ENCODE measurements around the gene TAPT1. TPM values are rescaled to one million over a fixed set of nuclear protein-coding genes. Genes with fewer than 3 reads are reported as not detected.
"Not testable (repeated sequence)": the region's sequence is repeated elsewhere in the genome, so short reads cannot be mapped to it uniquely, and the experiment has no call there.

TAPT1 gene
- total RNA-seq, 1 donor from 2014 or later: 39.6 TPM

- DNase-seq (ENCODE audit: low spot score) (no peak), ATAC-seq (no peak)
Observed at GRCh38 chr4:16218950-16219349, 7.3 kb downstream of the TAPT1 start.

DNA sequence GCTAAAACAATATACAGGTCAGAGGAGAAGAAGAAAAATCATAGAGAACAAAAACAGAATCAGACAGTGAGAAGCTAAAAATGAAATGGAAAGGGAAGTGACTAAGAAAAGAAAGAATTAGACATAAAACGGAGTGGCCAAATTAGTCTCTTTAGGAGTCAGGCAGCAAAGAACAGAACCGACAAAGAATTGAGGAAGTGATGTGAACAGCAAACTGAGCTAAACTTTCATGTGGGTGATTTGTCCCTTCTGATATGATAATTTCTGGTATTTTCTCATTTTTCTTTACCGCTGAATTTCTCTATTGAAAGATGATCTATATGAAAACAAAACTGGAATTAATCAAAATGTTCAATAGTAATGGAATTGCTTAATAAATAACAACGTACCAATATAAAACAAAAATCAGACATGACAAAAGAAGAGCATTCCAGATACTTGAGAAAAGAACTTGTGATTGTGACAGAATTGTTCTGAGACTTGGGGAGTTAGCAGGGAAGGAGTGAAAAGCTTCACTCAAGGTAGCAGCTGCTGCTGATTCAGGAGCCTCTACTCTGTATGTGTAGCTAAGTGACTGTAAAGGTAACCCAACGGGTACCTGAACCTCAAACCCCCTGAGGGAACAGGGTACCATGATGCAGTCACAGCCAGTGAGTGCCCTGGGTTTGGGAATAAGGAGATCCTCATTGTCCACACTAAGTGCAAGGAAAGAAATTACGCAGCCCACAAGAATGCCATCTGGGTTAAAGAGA is 8.8 kb downstream of the TAPT1 start:
- ATAC-seq: no peak
- DNase-seq (ENCODE audit: low spot score): no peak

DNA sequence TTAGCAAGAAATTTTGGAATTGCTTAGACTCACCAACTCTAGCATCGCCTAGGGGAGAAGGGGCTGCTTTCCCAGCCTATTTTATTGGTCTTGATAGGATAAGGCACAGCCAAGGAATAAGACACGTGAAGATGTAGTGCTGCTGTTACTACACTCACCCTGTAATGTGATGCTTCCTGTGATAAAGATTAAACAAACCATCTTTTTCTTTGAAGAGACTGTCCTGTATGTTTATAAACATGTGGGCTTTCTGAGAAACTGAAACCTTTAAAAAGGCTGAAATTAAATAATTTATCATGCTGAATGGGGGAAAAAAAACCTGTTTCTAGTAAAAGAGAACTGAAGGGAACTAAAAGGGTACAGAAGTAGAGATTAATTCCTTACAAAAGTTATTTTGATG is 13.2 kb downstream of the TAPT1 start:
- ATAC-seq (no peak), DNase-seq (ENCODE audit: low spot score) (no peak)

- ATAC-seq (no peak), DNase-seq (ENCODE audit: low spot score) (no peak)
Observed at GRCh38 chr4:16212138-16212782, 14.0 kb downstream of the TAPT1 start.

DNA sequence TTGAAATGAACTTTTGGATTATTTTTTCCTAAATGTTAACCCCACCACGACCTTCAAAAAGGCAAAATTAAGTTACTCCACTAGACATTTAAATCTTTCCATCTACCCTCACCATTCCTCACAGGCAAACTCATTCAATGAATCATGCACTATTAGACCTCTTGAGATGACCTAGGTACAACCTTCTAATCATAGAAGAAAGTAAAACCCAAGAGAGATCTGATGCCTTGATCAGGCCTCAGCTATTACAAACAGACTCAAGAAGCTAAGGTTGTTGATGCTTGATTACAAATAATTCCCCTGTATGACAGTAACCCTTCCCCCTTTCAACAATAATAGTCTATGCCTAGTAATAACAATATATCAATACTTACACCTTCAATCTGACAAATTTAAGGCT is 18.9 kb downstream of the TAPT1 start:
- no peak for ATAC-seq
- no peak for DNase-seq (ENCODE audit: low spot score)

GRCh38 chr4:16206848-16207247 is 19.4 kb downstream of the TAPT1 start:
- no peak for DNase-seq (ENCODE audit: low spot score)
- ATAC-seq: no peak

DNA sequence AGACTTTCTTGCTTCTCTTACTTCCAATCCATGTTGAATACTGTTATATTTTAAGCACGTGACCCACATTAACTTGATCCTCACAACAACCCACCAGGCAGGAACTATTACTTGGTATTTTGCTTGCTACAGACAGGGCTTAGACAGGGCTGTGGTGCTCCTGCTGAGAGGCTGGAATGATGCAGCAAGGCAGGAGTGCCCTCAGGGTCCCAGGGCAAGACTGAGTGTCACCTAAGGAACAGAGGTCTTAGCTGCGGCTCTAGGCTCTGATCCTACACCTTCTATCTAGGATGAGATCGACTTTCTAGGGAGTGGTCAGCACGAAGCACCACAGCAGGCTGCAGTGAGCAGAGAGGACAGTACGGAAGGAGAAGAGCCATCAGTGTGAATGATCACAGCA is 20.0 kb downstream of the TAPT1 start:
- no peak for ATAC-seq
- DNase-seq (ENCODE audit: low spot score): no peak

DNA sequence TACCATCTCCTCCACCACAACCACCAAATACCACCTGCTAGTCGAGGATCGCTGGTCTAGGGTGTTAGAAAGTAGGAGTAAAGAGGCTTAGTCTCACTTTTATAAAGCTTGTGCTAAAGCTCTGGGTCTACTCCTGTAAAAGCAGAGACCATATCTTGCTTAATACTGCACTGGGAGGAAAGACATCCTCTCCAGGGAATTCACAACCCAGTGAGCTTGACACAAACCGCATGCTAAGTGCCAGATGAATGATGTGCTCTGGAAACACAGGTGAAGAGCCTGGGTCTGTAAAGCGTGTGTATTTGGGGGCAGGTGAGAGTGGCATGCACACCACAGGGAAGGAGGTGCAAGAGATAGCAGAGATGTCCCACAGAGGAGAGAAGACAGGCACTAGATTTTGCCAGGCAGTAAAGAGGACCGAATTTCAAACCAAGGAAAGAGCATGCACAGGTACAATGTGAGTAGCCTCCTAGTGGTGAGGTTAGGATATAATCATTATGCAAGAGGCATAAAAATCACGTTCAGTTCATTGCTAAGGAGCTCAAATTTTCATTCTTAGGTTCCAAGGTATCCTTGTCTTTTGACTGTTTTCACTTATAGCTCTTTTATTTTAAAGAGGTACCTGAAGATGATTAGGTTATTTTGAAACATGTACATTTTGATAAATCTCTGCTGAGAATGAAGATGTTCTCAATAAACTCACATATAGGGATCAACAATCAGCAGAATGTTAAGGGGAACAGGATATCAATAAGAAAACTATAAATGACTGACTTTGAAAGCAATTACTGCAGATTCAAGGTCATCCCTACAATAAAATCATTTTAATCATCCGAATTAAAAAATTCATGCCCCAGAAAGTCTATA is 20.7 kb downstream of the TAPT1 start:
- ATAC-seq (peak; percentile 79), DNase-seq (ENCODE audit: low spot score) (no peak)

DNA sequence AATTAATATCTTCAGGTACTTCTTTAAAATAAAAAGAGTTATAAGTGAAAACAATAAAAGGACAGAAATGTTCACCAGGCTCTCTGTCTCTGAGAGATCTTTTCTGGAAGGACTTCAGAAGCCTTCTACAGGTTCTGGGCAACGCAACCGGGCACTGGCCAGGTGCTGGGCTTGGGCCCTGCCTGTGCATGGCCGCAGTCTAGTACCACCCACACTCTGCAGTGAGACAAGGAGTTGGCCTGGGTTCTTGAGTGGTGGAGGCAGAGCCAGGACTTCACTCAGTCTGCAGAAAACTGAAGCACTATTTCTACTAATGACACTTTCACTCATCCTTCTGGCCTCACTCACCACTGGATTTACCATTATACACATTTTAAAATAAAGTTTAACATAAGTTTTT is 21.8 kb downstream of the TAPT1 start:
- DNase-seq (ENCODE audit: low spot score) (no peak), ATAC-seq (peak; percentile 83)

- DNase-seq (ENCODE audit: low spot score) (no peak), ATAC-seq (no peak)
Observed at GRCh38 chr4:16203083-16203482, 23.2 kb downstream of the TAPT1 start.

GRCh38 chr4:16202598-16202997 is 23.7 kb downstream of the TAPT1 start:
- ATAC-seq (no peak), DNase-seq (ENCODE audit: low spot score) (no peak)

DNA sequence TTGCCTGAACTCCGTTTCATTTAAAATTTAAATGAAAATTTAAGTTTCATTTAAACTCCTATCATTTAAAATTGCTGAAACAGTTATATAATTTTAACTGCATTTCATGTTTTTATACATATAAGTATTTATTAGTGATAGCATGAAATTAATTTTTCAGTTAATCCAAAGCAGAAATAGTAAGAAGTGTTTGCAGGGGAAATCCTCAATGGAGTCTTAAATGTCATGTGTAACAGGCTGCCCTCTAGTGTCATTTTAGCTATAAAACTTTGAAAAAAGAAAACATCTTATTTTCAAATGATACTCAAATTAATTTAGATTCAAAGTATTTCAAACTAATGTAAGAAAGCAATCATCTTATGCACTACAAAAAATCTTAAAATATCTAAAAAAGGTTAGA is 27.2 kb downstream of the TAPT1 start:
- ATAC-seq (peak; percentile 45), DNase-seq (ENCODE audit: low spot score) (no peak)

DNA sequence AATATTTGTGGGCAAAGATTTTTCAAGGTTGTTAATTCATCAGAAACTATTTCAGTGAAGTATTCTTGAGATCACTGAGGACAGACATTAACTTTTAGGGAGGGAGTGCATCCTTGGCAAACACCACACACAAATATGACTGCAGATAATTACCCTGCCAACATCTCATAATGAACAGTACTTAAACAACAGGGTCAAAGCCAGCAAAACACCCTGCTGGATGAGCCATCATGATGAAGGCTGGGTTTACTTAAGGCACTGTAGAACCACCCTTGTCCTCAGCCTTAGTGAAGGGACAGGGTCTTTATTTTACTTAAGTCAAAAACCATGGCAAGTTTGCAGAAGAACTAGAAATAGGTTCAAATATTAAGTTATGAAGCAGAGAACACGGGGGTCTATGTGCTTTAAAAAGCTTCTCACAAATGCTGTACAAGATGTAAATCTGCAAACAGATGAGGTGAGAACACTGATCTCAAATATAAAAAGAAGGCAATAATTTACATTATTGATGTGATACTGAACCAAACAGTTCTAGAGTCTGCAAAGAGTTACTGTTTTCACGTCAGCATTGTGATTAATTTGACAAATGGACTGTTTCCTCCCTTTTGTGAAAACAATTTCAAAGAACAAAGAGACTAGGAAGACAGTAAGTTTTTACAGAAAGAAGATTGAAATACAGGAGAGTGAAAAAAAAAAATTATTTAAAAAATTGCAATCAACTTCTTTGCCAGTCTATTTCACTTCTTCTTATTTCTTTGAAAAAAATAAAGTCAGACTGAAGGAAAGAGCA is 28.2 kb downstream of the TAPT1 start:
- ATAC-seq (no peak), DNase-seq (ENCODE audit: low spot score) (no peak)

DNA sequence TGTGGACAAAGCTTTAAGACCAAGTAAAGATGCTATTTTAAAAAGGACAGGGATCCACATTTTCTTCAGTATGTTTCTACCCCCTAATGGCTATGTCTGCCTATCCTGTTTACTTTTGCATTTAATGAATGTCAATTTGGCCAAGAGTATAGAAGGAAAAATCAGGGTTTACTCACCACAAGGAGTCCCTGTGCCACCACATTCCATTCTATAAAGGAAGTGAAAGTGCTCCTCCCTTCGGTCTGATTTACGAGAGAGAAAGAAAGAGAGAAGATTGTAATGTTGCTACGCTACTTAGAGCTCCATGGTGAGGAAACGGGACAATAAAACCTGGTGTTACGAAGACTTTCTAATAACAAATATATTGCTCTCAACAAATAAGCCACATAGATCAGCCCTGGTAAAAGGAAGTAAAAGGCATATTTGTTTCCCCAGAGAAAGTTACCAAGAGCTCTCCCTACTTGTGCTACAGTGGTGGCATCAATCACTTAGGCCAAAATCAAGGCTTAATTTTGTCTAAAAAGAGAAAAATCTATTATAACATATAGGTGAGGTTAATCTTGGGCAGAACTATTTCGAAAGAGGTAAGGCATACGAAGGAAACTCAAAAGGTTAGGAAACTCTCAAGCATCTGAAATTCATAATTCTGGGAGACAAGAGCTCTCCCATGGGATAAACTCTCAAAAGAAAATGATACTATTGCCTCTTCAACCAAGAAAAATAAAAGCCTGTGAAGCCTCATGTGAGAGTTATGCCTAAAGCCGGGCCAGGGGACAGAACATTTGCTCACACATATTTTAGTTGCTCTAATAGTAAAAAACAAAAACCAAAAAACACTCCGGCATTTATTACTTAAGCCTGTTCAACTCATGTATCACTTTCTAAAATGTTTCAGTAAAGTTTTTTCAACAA is 29.5 kb downstream of the TAPT1 start:
- DNase-seq (ENCODE audit: low spot score) (no peak), ATAC-seq (peak; percentile 62)

DNA sequence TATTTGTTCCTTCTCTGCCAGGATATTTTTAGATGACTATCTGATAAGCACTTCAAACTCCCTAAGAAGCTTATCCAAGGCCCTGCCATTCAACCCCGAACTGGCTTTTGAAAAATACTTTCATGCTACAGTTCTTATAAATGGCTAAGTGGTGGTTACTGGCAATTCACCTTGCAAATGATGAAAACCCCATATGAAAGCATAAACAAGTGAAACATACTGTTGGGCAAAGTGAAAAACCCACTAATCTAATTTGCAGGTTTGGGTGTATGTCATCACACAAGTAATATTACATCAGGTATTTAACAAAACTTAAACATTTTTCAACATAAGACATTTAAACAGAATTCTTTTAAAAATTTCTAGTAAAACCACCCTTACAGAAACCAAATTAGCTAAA is 31.1 kb downstream of the TAPT1 start:
- ATAC-seq: no peak
- DNase-seq (ENCODE audit: low spot score): no peak

GRCh38 chr4:16194798-16195197 is 31.5 kb downstream of the TAPT1 start:
- ATAC-seq; DNase-seq (ENCODE audit: low spot score): not testable (repeated sequence)

DNA sequence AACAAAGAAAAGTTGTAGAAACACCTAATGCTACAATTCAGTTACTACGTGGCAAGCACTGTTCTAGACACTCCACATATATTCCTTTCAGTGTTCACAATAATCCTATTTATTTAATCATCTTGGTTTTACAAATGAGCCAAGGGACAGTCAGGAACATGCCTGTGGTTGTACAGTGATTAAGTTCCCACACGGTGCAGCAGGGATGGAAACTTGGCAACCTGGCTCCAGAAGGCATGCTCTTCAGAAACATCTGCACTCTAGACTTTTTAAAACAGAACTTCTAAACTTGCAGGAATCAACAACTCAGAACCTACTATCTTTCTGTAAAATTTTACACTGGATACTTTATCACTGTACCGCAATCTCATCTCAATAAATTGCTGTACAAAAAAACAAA is 32.1 kb downstream of the TAPT1 start:
- ATAC-seq: no peak
- DNase-seq (ENCODE audit: low spot score): no peak

DNA sequence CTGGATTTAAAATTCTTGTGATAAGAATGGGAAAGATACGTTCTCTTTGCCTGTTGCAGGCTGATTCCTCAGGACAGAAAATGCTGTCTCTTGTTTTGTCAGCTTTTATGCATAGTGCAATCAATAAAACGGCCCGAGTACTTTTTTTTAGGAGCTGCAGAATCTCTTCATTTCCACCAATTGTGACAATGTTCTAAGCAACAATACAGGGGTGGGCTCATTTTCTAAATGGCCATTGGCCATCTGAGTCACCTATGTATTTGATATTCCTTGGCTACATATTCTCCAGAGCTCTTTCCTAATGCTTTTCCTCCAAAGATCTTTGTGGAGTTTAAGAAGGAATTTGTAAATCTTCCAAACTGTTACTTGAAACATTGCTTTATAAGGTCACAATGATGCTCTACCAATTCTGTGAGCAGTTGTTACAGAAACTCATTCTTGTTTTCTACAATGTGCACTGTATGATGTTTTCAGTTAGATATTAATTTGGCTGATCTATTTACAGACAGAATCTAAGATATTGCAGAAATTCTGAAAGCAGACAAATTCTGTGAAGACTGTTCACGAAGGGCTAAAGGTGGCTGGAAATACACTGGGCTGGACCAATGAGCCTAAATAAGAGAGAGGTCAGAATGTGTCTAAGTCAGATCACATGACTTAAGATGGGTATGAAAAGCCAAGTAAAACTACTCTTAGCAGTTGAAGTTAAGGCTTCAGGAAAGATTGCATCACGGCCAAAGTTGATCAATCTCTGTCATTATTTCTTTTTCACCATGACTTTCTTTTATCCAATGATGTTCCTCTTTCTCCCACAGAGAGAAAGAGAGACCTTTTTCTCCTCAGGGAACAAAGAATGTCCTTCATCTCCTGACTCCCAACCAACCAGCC is 33.4 kb downstream of the TAPT1 start:
- DNase-seq (ENCODE audit: low spot score): no peak
- peak; percentile 41 for ATAC-seq

- no peak for DNase-seq (ENCODE audit: low spot score)
- ATAC-seq: peak; percentile 58
Observed at GRCh38 chr4:16192057-16192456, 34.2 kb downstream of the TAPT1 start.

All from left lobe of liver (tissue), 2 donors.